HG03139 (cell line): ENCODE data around the gene RNF111.
"Not testable (repeated sequence)": the region's sequence is repeated elsewhere in the genome, so short reads cannot be mapped to it uniquely, and the experiment has no call there.

ENCODE experiments used
- ATAC-seq: cut with Tn5 transposase; IDR thresholded peaks from one replicate; pipeline ENCODE4 v1.9.1; 2021; ENCODE audit not compliant: unreplicated experiment

RNF111 gene

DNA sequence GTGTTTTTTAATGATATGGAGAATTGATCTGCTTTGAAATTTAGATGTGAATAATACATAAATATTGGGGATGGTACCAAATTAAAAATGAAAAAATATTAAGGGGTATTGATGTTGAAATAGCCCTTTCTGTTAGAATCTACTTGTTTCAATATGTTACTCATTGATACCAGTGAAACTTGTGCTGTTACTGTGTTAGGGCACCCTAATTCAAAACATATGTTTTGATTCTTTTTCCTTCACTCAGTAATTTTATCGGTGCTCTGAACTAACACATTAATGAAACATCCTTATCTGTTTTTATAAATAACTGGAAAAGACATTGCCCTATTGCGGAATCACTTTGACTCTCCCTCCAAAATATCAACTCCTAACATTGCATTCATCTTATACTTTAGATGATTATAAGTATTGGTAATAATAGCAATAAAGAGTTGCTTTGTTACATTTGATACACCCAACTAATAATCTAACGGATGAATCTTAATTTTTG, 65.5 kb downstream of the RNF111 start:
- no peak for ATAC-seq

DNA sequence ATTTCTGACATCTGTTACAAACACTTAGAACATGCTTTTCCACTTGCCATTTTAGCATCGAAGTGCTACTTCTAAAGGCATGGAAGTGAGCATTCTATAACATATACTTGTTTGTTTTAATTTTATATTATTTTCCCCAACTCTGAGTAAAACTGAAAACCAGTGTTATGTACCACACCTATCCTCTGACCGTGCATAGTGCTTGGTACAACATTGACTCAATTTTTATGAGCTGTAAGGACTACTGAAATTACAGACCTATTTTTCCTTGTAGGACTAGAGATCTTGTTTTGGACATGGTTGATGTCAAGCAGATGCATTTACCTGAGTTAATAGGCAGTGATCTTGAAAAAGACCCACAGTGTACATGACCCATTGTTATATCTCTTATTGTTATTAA, 66.0 kb downstream of the RNF111 start:
- no peak for ATAC-seq

DNA sequence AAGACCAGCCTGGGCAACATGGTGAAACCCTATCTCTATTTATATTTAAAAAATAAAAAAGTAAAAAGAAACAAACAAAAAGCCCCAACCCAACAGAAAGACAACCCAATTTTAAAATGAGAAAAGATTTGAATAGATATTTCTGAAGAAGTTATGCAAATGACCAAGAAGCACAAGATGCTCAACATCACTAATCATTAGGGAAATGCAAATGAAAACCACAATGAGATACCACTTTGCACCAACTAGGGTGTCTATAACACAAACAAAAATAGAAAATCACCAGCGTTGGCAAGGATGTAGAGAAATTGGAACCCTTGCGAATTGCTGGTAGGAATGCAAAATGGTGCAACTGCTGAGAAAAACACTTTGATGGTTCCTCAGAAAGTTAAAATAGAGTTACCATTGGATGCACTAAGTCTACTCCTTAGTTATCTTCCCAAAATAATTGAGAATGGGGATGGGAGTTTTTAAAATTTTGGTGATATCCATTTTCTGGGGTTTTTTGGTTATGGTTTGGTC, 71.7 kb downstream of the RNF111 start:
- ATAC-seq = no peak

DNA sequence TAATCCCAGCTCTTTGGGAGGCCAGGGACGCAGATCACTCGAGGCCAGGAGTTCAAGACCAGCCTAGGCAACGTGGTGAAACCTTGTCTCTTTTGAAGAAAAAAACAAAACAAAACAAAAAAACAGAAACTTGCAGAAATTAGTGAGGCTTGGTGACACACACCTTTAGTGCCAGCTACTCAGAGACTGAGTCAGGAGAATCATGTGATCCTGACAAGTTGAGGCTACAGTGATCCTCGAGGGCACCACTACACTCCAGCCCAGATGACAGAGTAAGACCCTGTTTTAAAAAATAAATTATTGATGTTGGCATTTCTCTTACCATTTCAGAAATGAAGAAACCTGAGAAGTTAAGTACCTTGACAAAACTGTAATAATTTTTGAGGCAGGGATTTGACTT, 72.9 kb downstream of the RNF111 start:
- ATAC-seq = no peak

DNA sequence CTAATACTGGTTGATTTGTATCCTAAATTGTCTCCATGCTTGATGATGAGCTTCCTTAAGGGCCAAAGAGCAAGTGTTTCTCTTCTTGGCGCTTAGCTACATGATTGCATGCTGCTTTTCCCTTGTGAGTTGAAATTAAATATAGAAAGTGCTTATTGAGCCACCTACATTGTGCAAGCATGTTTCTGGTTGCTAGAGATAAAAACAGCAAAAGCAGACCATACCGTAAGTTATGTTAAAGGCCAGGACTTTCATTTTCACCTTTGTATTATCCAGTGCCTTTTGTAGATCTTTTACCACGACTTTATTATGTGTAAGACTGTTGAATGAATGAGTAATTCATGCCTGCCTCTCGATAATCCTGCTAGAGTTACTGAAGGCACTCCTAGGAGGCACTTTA, 75.6 kb downstream of the RNF111 start:
- ATAC-seq = no peak

DNA sequence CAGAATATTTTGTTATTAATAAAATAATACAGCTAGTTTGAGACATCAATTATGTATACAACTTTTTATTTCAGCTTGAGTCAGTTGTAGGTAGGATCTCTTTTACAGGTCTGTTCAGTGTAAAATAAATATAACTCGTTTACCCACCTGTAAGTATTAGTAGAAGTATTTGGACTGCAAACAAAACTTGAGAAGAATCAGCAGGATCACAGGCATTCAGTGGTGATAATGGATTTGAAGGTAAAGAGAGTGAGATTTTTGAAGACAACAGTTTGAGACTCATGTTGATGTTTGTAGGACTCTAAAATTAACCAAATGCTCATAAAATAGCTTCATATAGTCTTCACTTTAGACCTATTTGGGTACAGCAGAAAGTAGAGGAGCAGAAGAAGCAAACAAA, 82.0 kb downstream of the RNF111 start:
- no peak for ATAC-seq

DNA sequence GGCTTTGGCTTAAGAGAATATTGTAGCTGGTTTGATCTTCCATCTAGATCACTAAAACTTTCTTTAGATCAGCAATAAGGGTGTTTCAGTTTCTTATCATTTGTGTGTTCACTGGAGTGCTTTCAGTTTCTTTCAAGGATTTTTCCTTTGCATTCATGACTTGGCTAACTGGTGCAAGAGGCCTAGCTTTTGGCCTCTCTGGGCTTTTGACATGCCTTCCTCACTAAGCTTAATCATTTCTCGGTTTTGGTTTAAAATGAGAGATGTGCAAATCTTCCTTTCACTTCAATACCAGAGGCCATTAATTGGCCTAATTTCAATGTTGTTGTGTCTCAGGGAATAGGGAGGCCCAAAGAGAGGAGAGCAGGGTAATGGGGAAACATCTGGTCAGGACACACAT, 87.1 kb downstream of the RNF111 start:
- no peak for ATAC-seq

DNA sequence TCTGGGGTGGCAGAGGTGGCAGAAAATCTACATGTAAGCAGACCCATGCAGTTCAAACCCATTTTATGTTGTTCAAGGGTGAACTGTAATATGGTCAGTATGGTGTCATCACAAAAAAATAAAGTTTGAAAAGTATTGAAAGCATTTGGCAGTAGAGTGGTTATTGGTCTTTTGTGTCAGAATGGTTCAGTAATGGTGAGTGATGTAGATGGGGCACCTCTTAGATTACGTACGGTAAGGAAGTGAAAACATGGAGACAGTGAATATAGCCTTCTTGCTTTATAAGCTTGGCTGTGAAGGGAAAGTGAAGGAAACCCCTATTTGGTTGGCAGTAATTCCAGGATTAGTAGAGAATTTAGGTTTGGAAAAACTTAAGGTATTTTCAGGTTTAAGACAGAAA, 100.3 kb downstream of the RNF111 start:
- ATAC-seq = no peak

DNA sequence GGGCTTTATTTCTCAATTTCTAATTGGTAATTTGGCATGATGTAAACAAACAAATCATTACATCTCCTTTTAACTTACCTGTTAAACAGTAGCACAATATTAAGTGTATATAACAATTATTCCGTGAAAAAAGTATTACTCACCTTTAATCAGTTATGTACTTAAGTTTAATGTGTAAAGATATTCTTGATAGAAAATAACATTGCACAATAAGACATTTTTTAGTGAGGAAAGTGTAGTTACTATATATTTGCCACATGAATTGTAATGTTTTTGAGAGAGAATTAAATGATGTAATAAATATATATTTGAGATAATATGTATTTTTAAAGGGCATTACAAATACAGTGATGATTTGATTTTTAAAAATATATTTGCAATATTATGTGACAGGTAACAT, 106.6 kb downstream of the RNF111 start:
- ATAC-seq = no peak

DNA sequence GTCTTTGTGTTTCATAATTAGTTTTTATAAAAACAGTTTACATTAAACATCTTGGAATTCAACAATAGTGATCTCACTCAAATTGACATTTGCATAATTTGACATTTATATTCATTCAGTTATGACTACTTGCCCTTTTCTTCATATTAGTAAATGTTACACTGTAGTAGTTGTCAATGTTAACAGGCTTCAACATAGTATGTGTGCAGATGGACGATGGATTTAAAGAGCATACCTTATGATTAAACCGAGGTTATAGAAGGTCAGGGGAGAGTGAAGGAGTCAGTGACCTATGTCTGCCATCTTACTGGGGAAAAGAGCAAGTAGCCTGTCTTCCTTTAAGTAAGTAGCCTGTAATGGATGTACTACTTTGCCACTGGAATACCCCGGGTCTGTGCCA, 109.0 kb downstream of the RNF111 start:
- no peak for ATAC-seq

DNA sequence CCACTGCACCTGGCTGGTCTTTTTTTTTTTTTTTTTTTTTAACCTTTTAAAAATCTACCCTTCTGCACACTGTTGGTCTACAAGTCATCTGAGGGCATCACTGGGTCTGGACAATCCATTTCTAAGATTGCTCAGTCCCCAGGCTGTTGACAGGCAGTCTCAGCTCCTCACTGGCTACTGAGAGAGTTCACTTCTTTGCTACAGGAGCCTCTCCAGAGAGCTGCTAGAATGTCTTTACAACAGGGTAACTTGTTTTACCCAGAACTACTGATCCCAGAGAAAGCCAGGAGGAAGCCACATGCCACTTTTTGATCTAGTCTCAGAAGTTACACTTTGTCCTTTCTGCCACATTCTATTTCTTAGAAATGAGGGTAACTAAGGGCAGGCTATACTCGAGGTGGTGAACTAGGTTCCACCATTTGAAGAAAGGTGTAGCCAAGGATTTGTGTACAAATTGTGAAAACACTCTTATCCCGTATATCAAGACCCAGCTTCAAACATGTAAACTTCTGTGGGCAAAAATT, 111.8 kb downstream of the RNF111 start:
- no peak for ATAC-seq

DNA sequence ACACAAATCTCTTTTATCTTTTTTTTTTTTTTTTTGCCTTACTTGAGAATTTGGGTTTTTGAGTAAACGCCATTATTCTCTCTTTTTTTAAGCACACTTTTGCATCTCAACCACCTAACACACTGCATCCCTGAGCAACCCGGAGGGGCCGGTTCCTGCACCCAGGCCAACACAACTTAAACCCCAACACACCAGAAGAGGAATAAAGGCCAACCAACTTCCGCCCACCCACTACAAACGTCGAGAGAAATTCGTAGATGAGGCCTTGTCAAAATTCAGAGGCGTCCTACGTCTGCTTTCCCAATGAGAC, 117.1 kb downstream of the RNF111 start:
- ATAC-seq = peak; percentile 22

DNA sequence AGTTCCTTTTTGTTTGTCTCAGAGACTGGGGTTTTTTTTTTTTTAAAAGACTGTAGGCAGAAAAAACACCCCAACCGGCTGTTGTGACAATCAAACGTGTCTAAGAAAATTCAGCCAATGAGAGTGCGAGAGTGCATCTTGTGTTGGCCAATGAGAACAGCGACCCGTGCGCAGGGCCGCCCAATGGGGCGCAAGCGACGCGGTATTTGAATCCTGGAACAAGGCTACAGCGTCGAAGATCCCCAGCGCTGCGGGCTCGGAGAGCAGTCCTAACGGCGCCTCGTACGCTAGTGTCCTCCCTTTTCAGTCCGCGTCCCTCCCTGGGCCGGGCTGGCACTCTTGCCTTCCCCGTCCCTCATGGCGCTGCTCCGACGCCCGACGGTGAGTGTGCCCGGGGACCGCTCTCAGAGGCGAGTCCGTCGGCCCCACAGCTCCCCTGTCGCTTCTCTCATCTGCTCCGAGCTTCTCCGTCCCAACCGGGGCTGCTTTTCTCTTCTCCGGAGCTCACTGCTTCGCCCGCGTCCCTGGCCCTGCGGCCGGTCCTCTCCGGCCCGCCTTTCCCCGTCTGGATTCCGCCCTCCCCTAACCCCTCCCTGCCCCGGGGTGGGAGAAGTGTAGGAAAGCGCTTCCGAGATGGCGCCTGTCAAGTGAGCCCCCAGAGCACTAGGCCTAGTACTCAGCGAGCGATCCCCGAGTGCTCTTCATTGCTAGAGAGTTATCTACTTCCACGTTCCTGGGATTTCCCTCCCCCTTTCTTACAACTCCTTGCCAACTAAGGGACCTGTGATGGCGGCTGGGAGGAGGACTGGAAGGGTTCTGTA, 117.7 kb downstream of the RNF111 start, which contains the start of gene CCNB2:
TSS of gene CCNB2 (plus strand) at position 235 of the 821 bp plus-strand sequence. CDS start at position 358, 123 bp downstream.
- peak; percentile 98 for ATAC-seq

DNA sequence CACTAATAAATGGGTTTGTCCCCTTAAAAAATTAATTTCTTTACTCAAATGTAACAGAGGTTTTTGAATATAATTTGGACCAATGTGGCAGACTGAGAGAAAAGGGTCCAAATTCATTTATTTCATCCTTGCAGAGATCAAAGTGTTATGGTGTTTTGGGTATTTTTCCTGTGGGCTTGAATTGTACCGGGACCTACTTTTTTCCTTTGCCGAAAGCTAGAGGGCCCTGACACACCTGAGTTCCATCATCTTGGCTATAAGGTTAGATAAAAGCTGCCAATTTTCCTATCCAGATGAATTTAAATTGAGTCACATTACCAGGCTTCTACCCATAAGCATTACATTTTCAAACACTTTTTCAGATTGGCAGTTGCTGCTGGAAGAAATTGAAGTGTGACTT, 118.4 kb downstream of the RNF111 start:
- ATAC-seq = no peak

DNA sequence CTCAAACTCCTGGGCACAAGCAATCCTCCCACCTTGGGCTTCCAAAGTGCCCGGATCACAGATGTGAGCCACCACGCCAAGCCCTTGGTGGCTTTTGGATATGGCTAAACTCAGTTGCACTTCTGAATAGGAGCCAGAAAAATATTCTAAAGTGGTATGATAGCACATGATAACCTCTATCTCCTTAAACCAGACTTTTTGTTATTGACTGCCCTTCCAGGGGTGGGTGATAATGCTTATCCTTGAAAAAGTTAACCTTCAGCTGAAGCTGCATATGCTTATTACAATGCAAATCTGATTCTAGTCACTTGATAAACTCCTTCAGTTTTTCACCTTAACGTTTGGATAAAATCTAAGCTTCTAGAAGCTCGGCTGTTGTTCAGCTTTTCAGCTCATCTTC, 123.8 kb downstream of the RNF111 start:
- ATAC-seq = no peak

DNA sequence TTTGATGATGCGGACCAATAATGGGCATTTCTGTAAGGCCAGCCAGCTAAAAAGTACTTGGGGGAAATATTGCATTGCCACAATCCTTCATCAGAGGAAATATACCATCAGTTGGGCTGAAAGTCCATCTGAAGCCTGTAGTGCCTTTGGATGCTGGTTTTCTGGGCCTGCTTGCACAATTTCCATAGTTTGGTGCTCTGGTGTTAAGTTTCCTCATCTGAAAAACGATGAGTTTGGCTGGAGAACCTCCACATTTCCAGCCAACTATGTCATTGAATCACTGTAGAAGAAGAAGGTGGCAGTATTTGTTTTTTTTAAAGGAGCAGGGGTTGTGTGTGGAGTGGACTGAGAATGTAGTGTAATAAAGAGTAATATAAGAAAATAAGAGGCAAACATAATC, 127.6 kb downstream of the RNF111 start:
- ATAC-seq = no peak

DNA sequence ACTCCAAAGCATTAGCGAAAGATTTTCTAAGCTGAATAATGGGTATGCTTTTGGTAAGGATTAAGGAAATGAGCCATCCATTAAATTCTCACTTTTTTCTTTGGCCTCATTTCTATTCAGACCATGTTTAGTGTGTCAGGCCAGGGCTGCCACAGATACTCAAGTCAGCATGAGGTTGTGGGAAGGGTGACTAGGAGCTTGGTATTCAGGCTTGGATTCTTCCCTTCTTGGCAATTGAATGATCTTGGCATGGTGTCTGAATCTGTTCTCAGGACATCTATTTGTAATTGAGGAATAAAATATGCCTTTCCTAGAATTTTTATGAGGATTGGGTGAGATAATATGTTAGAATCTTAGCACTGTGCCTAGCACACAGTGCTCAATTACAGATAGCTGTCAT, 128.7 kb downstream of the RNF111 start:
- no peak for ATAC-seq

DNA sequence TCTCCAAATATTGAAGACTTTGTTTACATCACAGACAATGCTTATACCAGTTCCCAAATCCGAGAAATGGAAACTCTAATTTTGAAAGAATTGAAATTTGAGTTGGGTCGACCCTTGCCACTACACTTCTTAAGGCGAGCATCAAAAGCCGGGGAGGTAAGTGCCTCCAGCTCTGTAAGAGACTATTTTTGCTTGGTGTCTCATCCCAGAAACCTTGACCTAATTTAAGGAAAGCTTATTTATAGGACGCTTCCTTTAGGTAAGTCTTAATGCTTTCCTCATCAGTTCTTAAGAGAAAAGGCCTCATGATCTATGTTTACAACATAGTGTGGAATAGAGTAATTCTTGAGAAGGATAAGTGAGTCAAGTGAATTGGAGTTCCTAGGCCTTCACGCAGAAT, 129.3 kb downstream of the RNF111 start:
- no peak for ATAC-seq

DNA sequence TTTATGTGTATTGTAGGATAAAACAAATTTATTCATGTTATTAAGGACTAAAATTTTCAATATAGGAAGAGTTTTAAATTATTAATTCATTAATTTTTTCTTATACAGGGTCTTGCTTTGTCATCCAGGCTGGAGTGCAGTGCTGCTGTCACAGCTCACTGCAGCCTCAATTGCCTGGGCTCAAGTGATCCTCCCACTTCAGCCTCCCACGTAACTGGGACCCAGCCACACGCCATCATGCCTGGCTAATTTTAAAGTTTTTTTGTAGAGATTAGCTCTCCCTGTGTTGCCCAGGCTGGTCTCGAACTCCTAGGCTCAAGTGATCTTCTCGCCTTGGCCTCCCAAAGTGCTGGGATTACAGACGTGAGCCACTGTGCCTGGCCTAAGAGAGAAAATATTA, 132.2 kb downstream of the RNF111 start:
- ATAC-seq = no peak

DNA sequence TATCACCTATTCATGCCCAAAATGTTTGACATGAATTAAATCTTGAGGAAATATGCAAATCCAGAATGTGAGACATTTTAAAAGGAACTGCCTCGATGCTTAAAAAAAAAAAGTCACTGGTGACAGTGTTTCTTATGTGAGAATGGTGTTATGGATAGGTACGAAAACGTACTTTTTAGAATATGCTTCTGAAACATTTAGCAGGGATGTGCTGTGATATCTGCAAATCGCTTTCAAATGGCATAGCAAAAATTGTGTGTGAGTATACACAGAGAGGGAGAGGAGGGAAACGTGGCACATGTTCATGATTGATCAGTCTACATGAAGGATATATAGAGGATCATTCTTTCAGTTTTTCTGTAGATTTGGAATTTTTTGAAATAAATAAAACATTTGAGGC, 133.5 kb downstream of the RNF111 start:
- no peak for ATAC-seq

DNA sequence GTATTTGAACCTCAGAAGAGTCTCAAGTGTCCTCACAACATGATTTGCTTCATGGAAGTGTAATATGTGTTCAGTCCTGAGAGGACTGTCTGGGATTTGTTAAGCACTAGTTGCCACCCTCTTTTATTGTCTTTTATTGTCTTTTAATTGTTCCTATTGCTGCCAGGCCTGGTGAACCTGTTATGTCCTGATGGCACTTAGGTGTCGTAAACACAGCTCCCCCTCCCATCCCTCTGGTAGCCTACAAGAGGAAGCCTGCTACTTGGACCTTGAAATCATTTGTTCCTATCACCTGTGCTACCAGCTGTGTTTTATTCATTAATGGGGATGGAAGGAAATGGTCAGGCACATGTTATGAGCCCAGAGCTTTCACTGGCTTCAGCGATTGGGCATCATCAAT, 136.8 kb downstream of the RNF111 start:
- no peak for ATAC-seq

DNA sequence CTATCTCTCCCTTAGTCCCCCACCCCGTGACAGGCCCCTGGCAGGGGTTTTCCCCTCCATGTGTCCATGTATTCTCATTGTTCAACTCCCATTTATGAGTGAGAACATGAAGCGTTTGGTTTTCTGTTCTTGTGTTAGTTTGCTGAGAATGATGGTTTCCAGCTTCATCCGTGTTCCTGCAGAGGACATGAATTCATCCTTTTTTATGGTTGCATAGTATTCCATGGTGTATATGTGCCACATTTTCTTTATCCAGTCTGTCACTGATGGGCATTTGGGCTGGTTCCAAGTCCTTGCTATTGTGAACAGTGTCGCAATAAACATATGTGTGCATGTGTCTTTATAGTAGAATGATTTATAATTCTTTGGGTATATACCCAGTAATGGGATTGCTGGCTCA, 138.2 kb downstream of the RNF111 start:
- not testable (repeated sequence) for ATAC-seq

DNA sequence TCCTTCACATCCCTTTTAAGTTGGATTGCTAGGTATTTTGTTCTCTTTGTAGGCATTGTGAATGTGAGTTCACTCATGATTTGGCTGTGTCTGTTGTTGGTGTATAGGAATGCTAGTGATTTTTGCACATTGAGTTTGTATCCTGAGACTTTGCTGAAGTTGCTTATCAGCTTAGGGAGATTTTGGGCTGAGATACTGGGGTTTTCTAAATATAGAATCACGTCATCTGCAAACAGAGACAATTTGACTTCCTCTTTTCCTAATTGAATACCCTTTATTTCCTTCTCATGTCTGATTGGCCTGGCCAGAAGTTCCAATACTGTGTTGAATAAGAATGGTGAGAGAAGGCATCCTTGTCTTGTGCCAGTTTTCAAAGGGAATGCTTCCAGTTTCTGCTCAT, 139.8 kb downstream of the RNF111 start:
- not testable (repeated sequence) for ATAC-seq
